ENCODE results near the gene NEIL3. TPM values are rescaled to one million over a fixed set of nuclear protein-coding genes. Genes with fewer than 3 reads are reported as not detected.

The NEIL3 gene
- total RNA-seq, 2 experiments from 2014 or later, result 10.9 to 12.3 TPM

DNA sequence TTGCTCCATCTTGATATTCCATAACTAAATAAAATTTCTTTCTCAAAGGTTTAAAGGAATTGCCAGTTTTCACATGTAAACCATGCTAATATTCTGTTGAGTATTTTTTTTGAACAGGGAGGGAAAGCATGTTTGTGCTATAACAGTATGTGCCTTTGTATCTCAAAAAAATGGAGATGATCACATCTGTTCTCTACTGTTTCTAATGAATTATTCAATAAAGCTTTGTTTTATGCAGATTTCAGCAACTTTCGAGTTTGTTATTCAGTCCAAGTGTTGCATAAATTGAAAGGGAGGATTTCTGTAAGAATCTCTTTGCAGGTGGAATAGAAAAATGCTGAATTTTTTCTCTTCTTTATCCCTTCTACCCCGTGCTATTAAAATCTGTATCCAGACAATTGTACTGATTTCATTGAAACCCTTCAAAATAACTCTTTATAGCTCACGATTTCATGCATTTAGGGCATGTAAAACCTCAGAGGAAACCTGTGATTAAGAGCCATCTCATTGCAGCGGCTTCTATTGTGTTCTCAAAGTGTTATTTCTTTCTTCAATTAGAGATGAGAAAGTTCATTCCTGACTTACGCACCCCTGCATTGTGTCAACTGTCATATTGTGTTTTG lies 42.1 kb downstream of the NEIL3 start:
- CTCF ChIA-PET, result interaction anchor here (0.7 kb wide), 1 partner anchor 123 kb away, joined by 3 read pairs; no protein-coding TSS in a partner anchor
- POLR2A ChIA-PET, result no interaction called here

DNA sequence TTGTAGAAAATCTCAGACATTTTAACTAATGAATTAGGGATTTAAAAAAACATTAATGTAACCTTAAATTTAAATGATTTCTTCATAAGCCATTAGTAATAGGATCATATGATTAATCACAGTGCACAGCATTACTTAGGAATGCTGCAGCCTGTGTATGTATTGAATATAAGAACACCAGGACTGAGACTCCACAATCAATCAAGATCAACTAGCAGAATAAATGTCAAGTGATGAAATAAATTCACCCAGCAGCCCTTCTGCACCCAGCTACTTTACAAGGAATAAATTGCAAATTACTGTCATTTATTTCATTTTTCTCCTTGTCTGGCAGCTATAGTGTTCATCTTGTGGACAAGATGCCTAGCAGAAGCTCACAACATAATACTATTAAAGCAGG lies 46.5 kb downstream of the NEIL3 start:
- ChIA-PET POLR2A (no interaction called here), CTCF (no interaction called here)

DNA sequence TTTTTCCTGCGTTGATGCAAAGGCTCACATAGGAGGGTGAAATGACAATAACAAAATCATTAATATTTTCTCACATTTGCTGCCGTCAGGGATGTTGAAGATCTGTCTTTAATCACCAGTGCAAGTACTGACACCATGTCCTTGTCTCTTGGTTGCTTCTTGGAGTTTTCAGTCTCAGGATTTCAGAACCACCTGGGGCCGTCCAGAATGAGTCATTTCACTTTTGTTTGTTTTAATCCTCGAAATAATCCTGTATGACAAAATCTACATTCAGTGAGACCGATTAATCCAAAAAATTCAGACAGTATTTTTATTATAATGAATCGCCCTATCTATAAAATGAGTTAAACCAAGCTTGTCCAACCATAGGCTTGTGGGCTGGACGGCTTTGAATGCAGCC lies 47.2 kb downstream of the NEIL3 start:
- POLR2A ChIA-PET, result no interaction called here
- CTCF ChIA-PET, result no interaction called here

DNA sequence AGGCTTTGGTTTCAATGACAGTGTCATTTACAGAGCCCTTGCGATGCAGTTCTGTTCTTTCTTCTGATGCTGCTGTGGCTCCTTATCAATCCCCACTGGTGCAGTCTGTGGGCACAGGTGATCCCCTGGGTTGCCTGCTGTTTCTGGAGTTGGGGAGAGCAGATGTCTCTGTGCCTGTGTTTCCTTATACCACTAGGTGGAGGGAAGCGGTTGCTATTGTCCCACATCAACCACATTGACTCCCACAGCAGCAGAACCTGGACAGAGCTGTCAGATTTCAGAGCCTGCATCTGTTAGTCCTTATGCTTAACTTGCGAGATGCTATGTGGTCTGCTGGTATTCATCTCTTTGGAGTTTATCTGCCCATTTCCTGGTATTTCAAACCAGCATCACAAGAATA lies 57.7 kb downstream of the NEIL3 start:
- CTCF ChIA-PET, result no interaction called here

DNA sequence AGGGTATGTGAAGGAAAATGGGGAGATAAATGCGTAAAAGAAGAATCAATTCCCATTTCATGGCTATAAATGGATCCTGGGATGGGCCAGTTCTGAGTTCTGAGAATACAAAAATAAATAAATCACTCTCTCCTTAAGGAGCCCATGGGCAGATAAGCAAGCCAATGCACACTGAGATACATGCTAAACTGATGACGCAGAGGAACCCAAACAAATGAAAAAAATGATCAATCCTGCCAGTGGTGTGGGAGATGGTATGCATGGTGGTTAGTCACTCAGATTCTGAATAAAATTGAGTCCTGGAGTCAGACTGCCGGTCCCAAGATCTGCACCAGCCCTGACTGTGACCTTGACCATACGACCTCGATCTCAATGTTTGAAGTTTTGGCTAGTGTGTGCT lies 59.7 kb downstream of the NEIL3 start:
- POLR2A ChIA-PET, result no interaction called here
- CTCF ChIA-PET, result no interaction called here

More for the DNA sequence above, 57.7 kb downstream of the NEIL3 start:
- POLR2A ChIA-PET, result no interaction called here

DNA sequence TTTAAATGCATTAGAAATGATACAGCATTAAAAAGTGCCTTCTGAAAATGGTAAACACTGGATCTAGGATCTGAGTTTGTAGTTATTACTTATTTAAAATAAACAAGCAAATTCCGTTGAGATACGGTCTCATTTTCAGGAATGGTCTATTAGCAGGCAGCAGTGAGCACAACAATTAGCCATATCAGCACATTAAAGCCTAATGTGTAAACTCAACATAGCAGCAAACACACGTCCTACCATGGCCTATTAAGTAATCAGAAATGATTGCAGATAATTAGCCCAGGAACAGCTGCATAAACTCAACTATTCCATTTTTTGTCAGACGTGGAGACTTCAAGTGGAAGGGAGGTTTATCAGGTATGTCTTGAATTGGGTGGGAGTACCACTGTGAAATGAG lies 61.8 kb downstream of the NEIL3 start:
- POLR2A ChIA-PET, result no interaction called here

DNA sequence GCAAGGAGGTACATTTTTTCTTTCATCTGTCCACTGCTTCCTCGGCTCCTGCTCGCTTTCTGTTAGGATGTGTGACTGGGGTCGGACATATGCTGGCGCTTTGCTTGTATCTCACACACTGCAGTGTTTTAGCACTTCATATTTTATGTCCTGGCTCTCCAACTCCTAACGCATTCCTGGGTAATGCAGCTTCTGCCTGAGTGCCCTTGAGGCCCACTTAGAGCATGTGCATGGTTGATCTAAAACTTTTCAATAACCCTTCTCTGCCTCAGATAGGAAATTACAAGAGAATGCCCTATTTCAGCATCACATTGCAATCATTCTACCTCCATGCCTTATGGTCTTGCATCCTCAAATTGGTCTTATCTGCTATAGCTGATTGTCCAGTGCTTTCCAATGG lies 65.3 kb downstream of the NEIL3 start:
- CTCF ChIA-PET, result interaction anchor here (0.8 kb wide), 1 partner anchor 10 kb away, joined by 3 read pairs; no protein-coding TSS in a partner anchor

More for the DNA sequence above, 61.8 kb downstream of the NEIL3 start:
- CTCF ChIA-PET, result no interaction called here

DNA sequence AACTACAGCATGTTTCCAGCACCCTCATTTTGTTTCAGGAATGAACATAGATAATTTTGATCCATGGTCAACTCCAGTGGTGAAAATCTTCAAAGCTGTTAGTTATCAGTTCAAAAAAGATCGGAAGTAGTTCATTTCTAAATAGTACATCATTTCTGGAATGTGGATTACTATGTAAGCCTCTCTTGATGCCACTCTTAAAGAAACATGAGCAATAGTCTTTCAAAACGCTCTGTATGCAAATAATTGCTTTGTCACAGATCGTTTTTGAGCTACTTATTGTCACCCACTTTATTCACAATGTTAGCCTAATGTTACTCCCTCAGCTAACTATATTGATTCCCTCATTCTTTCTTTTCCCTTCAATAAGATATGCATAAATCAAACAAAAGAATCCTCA lies 65.7 kb downstream of the NEIL3 start:
- CTCF ChIA-PET, result interaction anchor here (0.8 kb wide), 1 partner anchor 11 kb away, joined by 3 read pairs; no protein-coding TSS in a partner anchor
- POLR2A ChIA-PET, result no interaction called here

More for the DNA sequence above, 65.3 kb downstream of the NEIL3 start:
- POLR2A ChIA-PET, result no interaction called here

DNA sequence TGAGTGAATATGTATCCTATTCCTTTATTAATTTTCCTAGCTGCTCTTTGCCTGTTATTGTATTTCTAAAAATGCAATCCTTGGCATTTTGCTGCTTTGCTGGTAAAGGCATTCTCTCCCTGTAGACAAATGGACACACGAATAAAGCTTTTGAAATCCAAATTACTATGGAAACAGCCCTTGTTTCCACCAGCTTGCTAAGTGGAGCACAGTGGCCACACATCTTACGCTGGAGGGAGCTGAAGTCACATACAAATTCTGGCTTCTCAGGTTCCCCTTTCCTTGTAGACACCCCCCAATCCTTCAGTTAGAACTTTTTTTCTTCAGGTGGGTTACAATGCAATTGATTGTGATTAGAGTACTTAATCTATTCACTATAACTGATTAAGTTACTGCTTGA lies 66.3 kb downstream of the NEIL3 start:
- POLR2A ChIA-PET, result no interaction called here
- CTCF ChIA-PET, result interaction anchor here (0.6 kb wide), 1 partner anchor 870 kb away, joined by 6 read pairs; no protein-coding TSS in a partner anchor

DNA sequence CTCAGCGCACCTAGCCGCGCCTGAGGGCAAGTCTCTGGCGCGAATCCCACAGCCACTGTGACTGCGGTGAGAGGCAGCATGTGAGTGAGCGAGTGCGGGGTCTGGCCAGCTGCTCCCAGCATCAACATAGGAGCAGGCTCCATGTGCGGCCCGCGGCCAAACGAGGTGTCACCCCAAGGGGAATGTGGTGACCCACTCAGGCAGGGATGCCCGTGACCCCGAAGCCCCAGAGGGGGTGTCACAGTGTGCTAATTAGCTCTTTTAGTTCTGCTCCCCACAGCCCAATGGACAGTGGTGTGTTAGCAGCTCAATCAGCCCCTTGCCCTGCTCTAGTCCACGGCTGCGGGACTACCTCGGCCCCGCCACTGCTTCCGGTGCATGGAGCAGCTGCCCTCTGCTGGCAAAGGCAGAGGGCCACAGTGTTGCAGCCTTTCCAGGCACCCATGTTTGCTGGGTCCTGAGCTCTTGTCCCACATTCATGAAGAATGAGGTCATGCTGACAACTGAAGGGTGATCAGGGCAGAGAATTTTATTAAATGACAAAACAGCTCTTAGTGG lies 71.1 kb downstream of the NEIL3 start:
- ChIA-PET CTCF (no interaction called here), POLR2A (no interaction called here)

DNA sequence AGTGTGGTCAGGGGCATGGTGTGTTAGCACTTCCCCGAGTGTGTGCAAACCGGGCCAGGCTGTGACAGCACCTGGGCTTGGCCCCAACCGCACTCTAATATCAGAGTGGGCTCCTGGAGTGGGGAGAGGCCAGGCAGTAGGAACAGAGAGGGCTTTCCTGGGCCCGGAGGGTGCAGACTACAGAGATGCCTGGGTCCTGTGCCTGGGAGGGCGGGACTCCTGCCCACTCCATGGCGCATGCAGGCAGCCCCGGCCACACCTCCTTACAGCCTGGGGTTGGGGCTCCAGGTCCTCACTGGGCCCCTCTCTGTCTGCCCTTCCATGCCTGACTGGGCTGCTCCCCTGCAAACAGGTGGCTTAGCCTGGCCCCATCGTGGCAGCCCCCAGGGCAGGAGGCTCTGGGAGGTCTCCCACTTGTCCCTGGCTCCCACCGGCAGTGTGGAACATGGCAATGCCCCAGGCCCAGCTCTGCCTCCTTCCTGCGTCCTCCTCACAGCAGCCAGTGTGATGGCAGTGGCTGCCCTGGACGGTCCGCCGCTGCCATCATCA lies 72.2 kb downstream of the NEIL3 start:
- POLR2A ChIA-PET, result no interaction called here
- CTCF ChIA-PET, result interaction anchor here (0.7 kb wide), 1 partner anchor 21 kb away, joined by 4 read pairs; no protein-coding TSS in a partner anchor

DNA sequence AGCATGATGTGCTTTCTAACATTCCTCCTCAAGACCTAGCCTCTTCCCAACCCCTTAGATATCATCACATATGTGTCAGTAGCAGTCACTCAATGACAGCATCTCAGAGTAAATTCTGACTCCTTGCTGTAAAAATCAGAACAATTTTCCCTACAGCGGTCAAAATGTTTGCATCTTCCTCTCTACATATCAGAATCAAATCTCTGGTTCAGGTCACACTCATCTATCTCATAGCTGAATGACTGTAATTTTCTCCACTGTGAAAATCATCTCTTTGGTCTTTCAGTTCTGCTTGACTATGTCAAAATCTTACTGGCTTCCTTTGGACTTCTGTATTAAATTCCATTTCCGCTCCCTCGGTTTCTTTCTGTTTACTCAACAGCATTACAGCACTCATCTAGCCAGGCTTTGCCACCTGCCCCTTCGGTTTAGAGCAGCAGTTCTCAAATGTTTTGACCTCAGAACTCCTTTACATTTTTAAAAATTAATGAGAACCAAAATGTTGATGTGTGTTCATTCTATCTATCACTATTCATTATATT lies 75.3 kb downstream of the NEIL3 start:
- ChIA-PET CTCF (no interaction called here), POLR2A (no interaction called here)

DNA sequence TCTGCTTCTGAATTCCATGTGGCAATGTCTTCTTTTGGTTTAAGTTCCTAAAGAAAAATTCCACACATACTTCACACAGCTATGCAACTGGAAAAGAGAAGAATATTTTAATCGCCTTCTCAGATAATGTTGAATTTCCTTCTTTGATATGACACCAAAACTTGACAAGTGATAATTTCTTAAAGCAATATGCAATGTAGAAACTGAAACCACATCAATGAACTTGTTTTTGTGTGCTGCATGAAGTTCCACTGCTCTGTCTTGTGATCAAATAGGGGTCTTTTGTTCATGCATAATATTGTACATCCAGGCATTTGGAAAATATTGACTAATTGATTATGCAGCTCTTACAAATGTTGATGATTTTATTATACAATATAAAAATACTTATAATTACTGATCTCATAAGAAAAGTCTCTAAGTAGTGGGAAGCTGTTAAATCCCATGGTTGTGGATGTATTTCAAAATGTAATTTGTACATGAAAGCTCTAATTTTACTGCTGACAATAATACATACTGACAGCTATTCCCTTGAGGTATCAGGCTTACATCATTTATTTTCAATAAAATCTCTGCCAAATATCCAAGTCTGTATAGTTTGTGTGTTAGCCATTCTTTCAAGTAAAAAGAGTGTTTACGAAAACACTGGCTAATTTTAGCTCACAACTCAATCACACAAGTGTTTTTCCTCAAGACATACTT lies 76.1 kb downstream of the NEIL3 start:
- CTCF ChIA-PET, result no interaction called here
- POLR2A ChIA-PET, result no interaction called here

DNA sequence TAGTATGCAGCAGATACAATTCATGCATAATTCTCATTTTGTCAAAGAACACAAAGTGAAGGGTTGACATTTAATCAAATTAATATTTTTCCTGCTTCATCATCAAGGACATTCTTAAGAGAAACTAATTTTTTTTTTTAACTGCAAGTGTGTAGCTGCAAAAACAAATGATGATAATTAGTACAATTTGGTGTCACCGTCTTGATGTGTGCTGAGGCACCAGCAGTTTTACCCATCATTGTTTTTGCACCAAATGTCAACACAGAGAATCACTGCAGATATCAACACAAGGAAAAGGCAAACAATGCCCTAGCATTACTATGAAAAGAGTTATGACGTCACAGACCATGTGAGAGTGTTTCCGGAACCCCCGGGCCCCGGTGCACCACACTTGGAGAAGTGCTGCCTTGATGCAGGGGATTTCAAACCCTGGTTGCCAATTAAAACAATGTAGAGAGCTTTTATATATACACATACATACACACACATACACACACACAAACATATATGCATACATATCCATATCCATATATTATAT lies 76.7 kb downstream of the NEIL3 start:
- POLR2A ChIA-PET, result no interaction called here
- CTCF ChIA-PET, result interaction anchor here (0.6 kb wide), 1 partner anchor 278 kb away, joined by 3 read pairs; no protein-coding TSS in a partner anchor

DNA sequence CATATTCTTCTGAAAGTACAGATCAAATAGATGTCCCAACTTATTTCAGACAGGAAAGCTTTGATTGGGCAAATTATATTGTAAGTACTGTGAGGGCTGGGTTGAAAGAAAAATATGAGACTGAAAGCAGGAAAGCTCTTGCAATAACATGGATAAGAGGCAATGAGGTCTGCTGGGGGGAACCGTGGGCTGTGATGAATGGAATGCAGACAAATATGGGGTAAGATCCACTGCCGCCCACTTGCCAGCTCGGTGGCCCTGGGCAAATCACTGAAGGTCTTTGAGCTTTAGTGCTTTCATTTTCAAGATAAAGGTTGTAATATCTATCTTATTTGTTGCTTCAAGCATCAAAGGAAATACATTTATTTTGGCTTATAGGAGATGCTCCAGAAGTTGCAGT lies 81.6 kb downstream of the NEIL3 start:
- ChIA-PET POLR2A (no interaction called here), CTCF (no interaction called here)

DNA sequence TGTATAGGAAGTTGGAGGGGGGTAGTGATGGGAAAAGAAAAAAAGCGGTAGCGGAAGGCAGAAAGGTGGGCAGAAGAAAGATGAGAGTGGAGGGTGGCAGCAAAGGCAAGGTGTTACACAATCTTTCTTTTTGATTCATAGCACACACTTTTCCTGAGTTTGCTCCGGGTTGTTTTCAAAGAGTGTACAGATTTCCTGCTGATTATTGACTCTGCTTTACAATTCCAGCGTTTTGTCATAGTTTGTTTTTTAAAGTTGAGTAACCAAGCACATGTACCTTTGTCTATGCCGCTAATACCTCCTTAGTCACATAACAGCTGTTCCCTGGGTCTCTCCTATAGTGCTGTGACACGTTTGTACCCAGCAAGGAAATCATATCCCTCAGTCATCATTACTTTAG lies 82.3 kb downstream of the NEIL3 start:
- POLR2A ChIA-PET, result no interaction called here
- CTCF ChIA-PET, result no interaction called here

DNA sequence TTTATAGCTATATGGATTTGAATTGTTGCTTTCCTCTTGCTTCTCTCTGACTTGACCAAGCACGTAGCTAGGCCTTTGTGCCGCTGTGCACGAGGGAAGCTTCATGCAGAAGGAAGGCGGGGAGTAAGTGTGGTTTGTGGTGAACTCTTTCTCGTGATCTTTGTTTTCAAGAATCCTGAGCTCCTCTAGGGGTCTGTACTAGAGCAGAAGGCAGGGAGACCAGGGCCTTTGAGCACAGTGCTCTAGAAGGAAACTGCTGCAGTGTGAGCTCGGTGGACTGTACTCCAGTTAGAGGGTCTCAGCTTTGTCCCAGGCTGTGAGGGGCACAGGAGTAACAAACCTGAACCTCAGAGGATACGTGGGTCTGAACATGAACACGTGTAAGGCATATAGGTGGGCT lies 83.6 kb downstream of the NEIL3 start:
- ChIA-PET CTCF (interaction anchor here (1.3 kb wide), 1 partner anchor 143 kb away, joined by 3 read pairs; no protein-coding TSS in a partner anchor), POLR2A (interaction anchor here (0.6 kb wide), 1 partner anchor 105 kb away, joined by 4 read pairs; no protein-coding TSS in a partner anchor)

DNA sequence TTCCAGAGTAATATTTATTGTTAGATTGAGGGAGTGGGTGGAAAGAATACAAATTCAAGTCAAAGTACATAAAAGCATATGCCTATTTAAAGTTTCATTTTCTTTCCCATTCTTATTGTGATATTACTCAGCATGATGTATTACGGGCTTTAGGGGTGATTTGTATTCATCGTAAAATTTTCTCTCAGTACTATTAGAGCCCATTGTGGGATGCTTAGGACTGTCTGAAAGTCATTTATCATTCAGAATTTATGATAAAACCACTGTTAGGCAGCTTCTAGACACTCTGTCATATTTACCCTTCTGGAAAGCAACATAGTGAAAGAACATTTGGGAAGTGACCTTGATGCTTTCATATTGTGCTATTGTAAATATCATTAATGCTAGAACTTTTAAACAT lies 86.7 kb downstream of the NEIL3 start:
- POLR2A ChIA-PET, result no interaction called here
- CTCF ChIA-PET, result no interaction called here

DNA sequence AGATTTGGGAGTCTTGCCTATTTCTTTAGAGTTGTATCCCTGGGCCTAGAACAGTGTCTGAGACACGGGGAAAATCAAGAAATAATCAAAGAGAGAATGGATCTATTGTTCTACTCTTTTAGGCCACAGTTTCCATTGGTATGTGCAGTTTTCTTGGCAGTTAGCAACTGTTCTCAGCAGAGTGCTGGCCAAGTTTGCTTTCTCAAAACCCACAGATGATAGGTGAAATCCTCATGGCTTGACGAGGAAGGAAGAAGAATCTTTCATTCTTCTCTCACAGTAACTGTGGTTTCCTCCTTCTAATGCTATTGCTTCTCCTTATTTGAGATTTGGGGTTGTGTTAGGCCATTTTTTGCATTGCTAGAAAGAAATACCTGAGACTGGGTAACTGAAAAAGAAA lies 90.4 kb downstream of the NEIL3 start:
- ChIA-PET CTCF (no interaction called here), POLR2A (no interaction called here)

DNA sequence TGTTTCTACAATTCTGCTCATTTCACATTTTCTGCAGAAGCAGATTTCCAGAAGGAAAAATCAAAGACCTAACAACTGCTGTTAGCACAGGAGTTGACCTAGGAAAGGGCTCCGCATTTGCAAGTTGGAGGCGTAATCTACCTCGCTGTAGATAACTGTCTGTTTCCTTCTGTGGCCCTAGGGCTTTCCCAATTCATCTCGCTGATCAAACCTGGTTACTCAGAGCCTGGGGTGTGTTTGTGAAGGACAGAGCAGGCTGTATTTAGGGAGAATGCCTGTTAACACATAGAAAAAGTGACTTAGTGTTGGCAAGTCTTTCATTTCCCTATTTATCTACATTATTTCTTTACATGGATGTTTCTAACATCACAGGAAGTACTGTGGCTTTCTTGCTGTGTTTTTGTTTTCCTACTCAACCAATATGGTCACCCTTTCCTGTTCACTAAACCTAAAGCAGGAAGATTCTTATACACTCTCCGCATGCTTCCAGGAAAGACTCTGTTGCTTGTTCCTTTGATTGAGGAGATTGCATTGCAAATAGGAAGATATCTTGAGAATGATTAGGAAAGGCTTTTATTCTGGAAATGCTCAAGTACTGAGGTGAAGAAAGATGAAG lies 92.1 kb downstream of the NEIL3 start:
- POLR2A ChIA-PET, result no interaction called here

More for the DNA sequence above, 92.1 kb downstream of the NEIL3 start:
- CTCF ChIA-PET, result no interaction called here

All from activated CD8-positive, alpha-beta memory T cell treated with anti-CD3 and anti-CD28 coated beads for 36 hours (primary cell).